ENCODE measurements around the gene CUL2. TPM values are rescaled to one million over a fixed set of nuclear protein-coding genes. Genes with fewer than 3 reads are reported as not detected.

The CUL2 gene
- total and polyA plus RNA-seq, 2 of the 4 experiments (the other 2 are of a cell fraction), result 18.9 to 36.6 TPM

DNA sequence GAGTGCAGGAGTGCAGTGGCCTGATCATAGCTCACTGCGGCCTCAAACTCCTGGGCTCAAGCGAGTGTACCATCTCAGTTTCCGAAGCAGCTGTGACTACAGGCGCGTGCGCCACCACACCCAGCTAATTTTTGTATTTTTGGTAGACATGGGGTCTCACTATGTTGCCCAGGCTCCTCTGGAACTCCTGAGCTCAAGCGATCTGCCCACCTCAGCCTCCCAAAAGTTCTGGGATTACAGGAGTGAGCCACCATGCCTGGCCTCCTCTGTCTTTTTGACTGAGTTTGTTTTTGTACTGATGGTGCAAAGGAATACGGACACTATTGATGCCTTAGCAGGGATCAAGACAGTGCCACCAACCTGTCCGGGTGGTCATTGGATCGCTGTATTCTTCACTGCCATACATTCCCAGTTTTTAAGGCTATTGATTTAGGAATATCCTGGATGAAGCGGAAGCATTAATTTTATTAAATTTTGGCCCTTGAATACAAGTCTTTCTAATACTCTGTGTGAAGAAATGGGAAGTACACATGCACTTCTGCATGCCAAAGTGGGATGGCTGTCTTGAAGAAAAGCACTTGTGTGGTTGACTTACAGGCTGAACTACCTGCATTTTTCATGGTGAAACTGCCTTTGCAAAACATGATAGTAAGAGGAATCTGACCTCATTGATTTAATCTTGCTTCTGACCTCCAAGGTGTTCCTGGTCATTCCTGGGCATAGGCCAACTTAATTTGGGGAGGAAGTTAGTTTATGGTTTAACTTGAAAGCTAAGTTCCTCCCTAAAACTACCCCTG is 2.1 kb upstream of the CUL2 start:
- Histone ChIP-seq H3K36me3 (ENCODE audit: control insufficient read depth, insufficient read depth, low read length) (no peaks in the 10 kb centered on the region), H2BK15ac (ENCODE audit: low read depth, low read length) (no peak overlapping the region), H3K4me2 (ENCODE audit: low read depth, low read length) (no peak overlapping the region), H3K9ac (ENCODE audit: low read depth, low read length) (no peak overlapping the region), H3K27ac (ENCODE audit: insufficient read depth, low read length) (no peak overlapping the region), H4K8ac (ENCODE audit: low read depth in 2 of 2, low read length in 2 of 2) (no peak overlapping the region), H3K23ac (ENCODE audit: low read depth, low read length) (no peak overlapping the region), H2BK5ac (ENCODE audit: low read depth, low read length, poor library complexity, severe bottlenecking) (no peak overlapping the region), H2AK9ac (replicated peaks; ENCODE audit: low read depth, low read length, poor library complexity) (no peak overlapping the region), H3K79me1 (ENCODE audit: low read depth in 1 of 2, low read length in 2 of 2) (peaks cover 13 to 30% of the 10 kb centered on the region in 2 experiments; a peak in 3 of 4 replicates), H2AFZ (replicated peaks; ENCODE audit: low read length, poor library complexity) (no peak overlapping the region), H3K9me1 (ENCODE audit: insufficient read depth, low read length) (0 out of 2 replicates have a peak, but pooled peaks cover 2% of the 10 kb centered on the region), H3K9me3 (ENCODE audit: control insufficient read depth, insufficient read depth, low read length) (peaks cover 5% of the 10 kb centered on the region; the same call in 1 of the 2 replicates), H2AK5ac (ENCODE audit: low read depth, low read length) (no peak overlapping the region), H2BK120ac (ENCODE audit: low read depth, low read length) (no peak overlapping the region), H4K5ac (ENCODE audit: low read depth, low read length) (no peak overlapping the region), H3K18ac (ENCODE audit: low read depth, low read length) (no peak overlapping the region), H3K27me3 (ENCODE audit: control insufficient read depth, insufficient read depth, low read length) (peaks cover 2% of the 10 kb centered on the region), H2BK20ac (ENCODE audit: low read depth, low read length) (no peak overlapping the region), H3K4me1 (ENCODE audit: control insufficient read depth, insufficient read depth, low read length) (no peaks in the 10 kb centered on the region), H4K20me1 (ENCODE audit: insufficient read depth, low read length) (0 out of 2 replicates have a peak, but pooled peaks cover 3% of the 10 kb centered on the region), H4K91ac (ENCODE audit: insufficient read depth, low read depth, low read length) (no peak overlapping the region), H3K56ac (ENCODE audit: extremely low read depth, insufficient read depth, low read length) (no peak overlapping the region), H3K4ac (ENCODE audit: low read depth, low read length) (no peak overlapping the region), H3K4me3 (ENCODE audit: insufficient read depth, low read depth, low read length) (no peak overlapping the region), H3K14ac (replicated peaks; ENCODE audit: low read depth, low read length) (no peak overlapping the region)
- no TSS peak for BruUV-seq (replicated peaks)
- dilution Hi-C loops (cut with HindIII; ENCODE audit: low sequenced_read_pairs, unreplicated experiment) (no loop called here), in situ Hi-C loops (cut with MboI; ENCODE audit: low sequenced_read_pairs) (no loop called here), intact Hi-C loops (cut with micrococcal nuclease) (no loop called here)
- DNase-seq (no peak), ATAC-seq (ENCODE audit: low read depth) (no peak)
- CTCF ChIA-PET, result no interaction called here
- WGBS, 2 experiments (ENCODE audit: extremely low coverage in 2 of 2, insufficient read length in 1 of 2), result no CpG with 5 or more reads among the region's 11 CpGs
- POLR2A ChIA-PET (ENCODE audit: unreplicated experiment), result no interaction called here
- TF ChIP-seq POLR2A (IDR thresholded peaks at IDR 0.05; ENCODE audit: low read depth, low read length), result no peak

All from IMR-90 (cell line).